ENCODE measurements around the gene ARPC4. TPM values are rescaled to one million over a fixed set of nuclear protein-coding genes. Genes with fewer than 3 reads are reported as not detected.

ARPC4 gene
- total RNA-seq, 1 donor from 2014 or later, result 156 TPM

- no peak for TF ChIP-seq CTCF (conservative IDR thresholded peaks at IDR 0.05)
- Mint-ChIP-seq H3K4me1 (no peaks in the 10 kb centered on the region), H3K36me3 (ENCODE audit: low read depth) (peaks cover 12% of the 10 kb centered on the region), H3K27ac (ENCODE audit: unreplicated experiment) (no peak overlapping the region), H3K9me3 (no peaks in the 10 kb centered on the region), H3K27me3 (ENCODE audit: low read depth) (no peaks in the 10 kb centered on the region), H3K4me3 (no peak overlapping the region)
- no peak for DNase-seq (ENCODE audit: low read depth, low spot score)
These were observed 10.8 kb upstream of the ARPC4 start for GRCh38 chr3:9781978-9782603.

GRCh38 chr3:9782770-9783169 is 10.1 kb upstream of the ARPC4 start:
- H3K4me1 Mint-ChIP-seq, result no peaks in the 10 kb centered on the region
- H3K27me3 Mint-ChIP-seq (ENCODE audit: low read depth), result no peaks in the 10 kb centered on the region
- H3K9me3 Mint-ChIP-seq, result no peaks in the 10 kb centered on the region
- no peak overlapping the region for H3K4me3 Mint-ChIP-seq
- no peak for DNase-seq (ENCODE audit: low read depth, low spot score)
- TF ChIP-seq CTCF (conservative IDR thresholded peaks at IDR 0.05), result peak; percentile 24
- H3K36me3 Mint-ChIP-seq (ENCODE audit: low read depth), result peaks cover 16% of the 10 kb centered on the region
- no peak overlapping the region for H3K27ac Mint-ChIP-seq (ENCODE audit: unreplicated experiment)

- H3K27me3 Mint-ChIP-seq (ENCODE audit: low read depth), result no peaks in the 10 kb centered on the region
- DNase-seq (ENCODE audit: low read depth, low spot score), result no peak
- no peak overlapping the region for H3K27ac Mint-ChIP-seq (ENCODE audit: unreplicated experiment)
- H3K9me3 Mint-ChIP-seq, result no peaks in the 10 kb centered on the region
- no peak for TF ChIP-seq CTCF (conservative IDR thresholded peaks at IDR 0.05)
- H3K36me3 Mint-ChIP-seq (ENCODE audit: low read depth), result peaks cover 18% of the 10 kb centered on the region
- no peak overlapping the region for H3K4me3 Mint-ChIP-seq
- H3K4me1 Mint-ChIP-seq, result no peaks in the 10 kb centered on the region
These were observed 8.9 kb upstream of the ARPC4 start for GRCh38 chr3:9783954-9784353.

DNA sequence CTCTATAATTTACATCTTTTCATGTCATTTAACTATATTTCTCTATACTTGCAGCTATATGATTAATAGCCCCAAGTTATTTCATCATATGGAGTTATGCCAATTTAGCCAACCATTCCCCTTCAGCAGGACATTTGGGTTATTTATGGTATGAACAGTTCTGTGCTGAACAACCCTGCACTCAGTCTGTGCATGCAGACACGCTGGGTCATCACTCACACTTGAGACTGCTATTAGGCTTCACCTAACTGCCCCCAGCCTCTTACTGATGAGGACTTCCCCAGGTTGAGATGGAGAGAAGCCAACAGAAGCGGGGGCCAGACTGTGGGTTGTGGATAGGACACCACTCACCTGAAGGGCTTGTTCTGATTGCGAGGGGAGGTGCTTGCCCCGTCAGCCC is 7.9 kb upstream of the ARPC4 start:
- H3K4me3 Mint-ChIP-seq, result no peak overlapping the region
- no peaks in the 10 kb centered on the region for H3K9me3 Mint-ChIP-seq
- no peaks in the 10 kb centered on the region for H3K27me3 Mint-ChIP-seq (ENCODE audit: low read depth)
- TF ChIP-seq CTCF (conservative IDR thresholded peaks at IDR 0.05), result no peak
- no peak overlapping the region for H3K27ac Mint-ChIP-seq (ENCODE audit: unreplicated experiment)
- peaks cover 22% of the 10 kb centered on the region for H3K36me3 Mint-ChIP-seq (ENCODE audit: low read depth)
- H3K4me1 Mint-ChIP-seq, result no peaks in the 10 kb centered on the region
- no peak for DNase-seq (ENCODE audit: low read depth, low spot score)

DNA sequence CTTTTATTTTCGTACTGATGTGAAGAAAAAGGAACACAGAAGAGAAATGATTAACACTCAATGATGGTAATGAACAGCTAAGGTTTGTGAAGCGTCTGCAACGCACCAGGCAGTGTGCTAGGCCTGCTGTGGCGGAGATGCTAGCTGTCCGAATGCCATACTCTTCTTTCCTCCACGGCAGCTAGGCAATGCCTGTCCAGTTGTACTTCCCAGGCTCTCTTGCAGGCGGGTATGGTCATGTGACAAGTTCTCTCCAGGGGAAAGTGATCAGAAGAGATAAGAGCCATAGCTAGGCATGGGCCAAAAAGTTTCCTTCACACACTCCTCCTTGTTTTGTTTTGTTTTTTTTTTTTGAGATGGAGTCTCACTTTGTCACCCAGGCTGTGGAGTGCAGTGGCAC is 7.3 kb upstream of the ARPC4 start:
- Mint-ChIP-seq H3K4me1 (no peaks in the 10 kb centered on the region), H3K36me3 (ENCODE audit: low read depth) (peaks cover 22% of the 10 kb centered on the region), H3K27me3 (ENCODE audit: low read depth) (no peaks in the 10 kb centered on the region), H3K4me3 (no peak overlapping the region), H3K9me3 (no peaks in the 10 kb centered on the region), H3K27ac (ENCODE audit: unreplicated experiment) (no peak overlapping the region)
- no peak for DNase-seq (ENCODE audit: low read depth, low spot score)
- TF ChIP-seq CTCF (conservative IDR thresholded peaks at IDR 0.05), result no peak
